Measurements from ENCODE around the gene BMP5. TPM values are rescaled to one million over a fixed set of nuclear protein-coding genes. Genes with fewer than 3 reads are reported as not detected.

BMP5 gene
- total and polyA plus RNA-seq, 10 of the 15 experiments (the other 5 are each of a cell fraction or from before 2014, with no cell fraction given), result not detected

DNA sequence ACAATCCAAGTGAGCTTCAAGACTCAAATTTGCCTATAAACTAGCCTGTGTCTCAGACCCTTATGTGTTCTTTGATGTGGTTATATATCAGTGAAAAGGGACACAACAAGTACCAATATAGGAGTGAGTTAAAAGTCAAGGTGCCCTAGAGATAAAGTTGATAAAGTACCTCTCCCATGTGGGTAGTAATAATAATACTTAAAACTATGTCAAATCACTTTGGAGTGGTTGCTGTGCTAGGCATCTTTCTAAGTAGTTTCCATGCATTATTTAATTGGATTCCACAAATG is 100.4 kb downstream of the BMP5 start (continued):
- no peak for TF ChIP-seq E2F8 (IDR thresholded peaks at IDR 0.05; ENCODE audit: low read depth, partially characterized antibody)
- TF ChIP-seq ZBTB4 (CRISPR knock-in tag; IDR thresholded peaks at IDR 0.05), result no peak
- TF ChIP-seq ZNF24 (IDR thresholded peaks at IDR 0.05), result no peak

GRCh38 chr6:55774286-55775028 is 100.9 kb downstream of the BMP5 start:
- WGBS (ENCODE audit: insufficient coverage, insufficient replicate concordance, low lambda C conversion rate, missing lambda C conversion rate), result 0% methylated on average over 5 of the region's 5 CpGs
- no peak overlapping the region for H3K27ac ChIP-seq (ENCODE audit: control insufficient read depth, insufficient read depth)
- H3K9me3 ChIP-seq (replicated peaks; ENCODE audit: control insufficient read depth, insufficient read depth, low read length), result no peaks in the 10 kb centered on the region
- H4K20me1 ChIP-seq (ENCODE audit: control insufficient read depth, insufficient read depth), result no peaks in the 10 kb centered on the region
- ChIA-PET CTCF (no interaction called here), RAD21 (ENCODE audit: unreplicated experiment) (no interaction called here), SMC1A (ENCODE audit: uncharacterized antibody, unreplicated experiment) (interaction anchor here (1.4 kb wide), 1 partner anchor 9 kb away, joined by 3 read pairs; no protein-coding TSS in a partner anchor), POLR2A (no interaction called here)
- no peak for FAIRE-seq
- no TSS peak for BruUV-seq (replicated peaks)
- H3K4me1 ChIP-seq (ENCODE audit: control insufficient read depth, insufficient read depth, low read length), result no peaks in the 10 kb centered on the region
- no peaks in the 10 kb centered on the region for H3K36me3 ChIP-seq (ENCODE audit: control insufficient read depth in 2 of 2, insufficient read depth in 2 of 2, low read length in 1 of 2)
- in situ Hi-C loops (cut with MboI), result no loop called here
- no peak for ATAC-seq
- H3K4me3 ChIP-seq, result no peak overlapping the region
- no peak overlapping the region for H3K4me2 ChIP-seq (ENCODE audit: control insufficient read depth, insufficient read depth)
- H2AFZ ChIP-seq (ENCODE audit: control insufficient read depth, low read depth, low read length), result no peak overlapping the region
- DNase-seq (ENCODE audit: low read depth, low spot score), result no peak
- H3K79me2 ChIP-seq (ENCODE audit: control insufficient read depth, insufficient read depth, low read length), result no peaks in the 10 kb centered on the region
- no peak overlapping the region for H3K9ac ChIP-seq (ENCODE audit: control insufficient read depth, insufficient read depth, low read length)
- H3K27me3 ChIP-seq (replicated peaks in 1 of 2; ENCODE audit: control insufficient read depth in 2 of 2, insufficient read depth in 2 of 2, low read length in 1 of 2), result peaks cover 0 to 3% of the 10 kb centered on the region in 2 experiments; a peak in 1 of 4 replicates
- intact Hi-C loops (cut with micrococcal nuclease; ENCODE audit: unreplicated experiment), result no loop called here
- TF ChIP-seq ETV6 (conservative IDR thresholded peaks at IDR 0.05 in 1 of 2, IDR thresholded peaks at IDR 0.05 in 1 of 2; ENCODE audit: borderline replicate concordance in 1 of 2, low read depth in 1 of 2) (no peak), IRF5 (IDR thresholded peaks at IDR 0.05; ENCODE audit: borderline replicate concordance) (no peak), NFIC (IDR thresholded peaks at IDR 0.05; ENCODE audit: low read depth, low read length) (no peak), PKNOX1 (IDR thresholded peaks at IDR 0.05) (no peak), ZNF384 (IDR thresholded peaks at IDR 0.05; ENCODE audit: borderline replicate concordance, low read depth, low read length) (no peak), RFX5 (IDR thresholded peaks at IDR 0.05; ENCODE audit: low read depth, low read length) (no peak)

All from GM12878 (cell line).